ENCODE data around the gene PAX7.

The PAX7 gene

DNA sequence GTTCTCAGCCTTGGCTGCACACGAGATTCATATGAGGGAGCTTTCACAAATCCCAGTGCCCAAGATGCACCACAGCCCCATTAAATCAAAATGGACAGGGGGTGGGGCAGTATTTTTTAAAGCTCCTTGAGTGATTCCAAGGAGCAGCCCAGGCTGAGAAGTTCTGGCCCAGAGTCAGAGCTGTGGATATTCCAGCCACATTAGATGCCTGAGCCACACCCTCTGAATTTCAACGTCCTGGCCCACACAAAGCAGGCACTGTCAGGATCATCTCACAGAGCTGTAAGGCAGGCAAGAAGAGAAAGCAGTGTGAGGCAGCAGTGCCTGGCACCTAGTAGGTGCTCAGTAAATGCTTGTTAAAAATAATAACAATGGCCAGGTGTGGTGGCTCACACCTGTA lies 37.4 kb downstream of the PAX7 start:
- DNase-seq: no peak
- no peak overlapping the region for H3K9ac ChIP-seq (ENCODE audit: low read depth, low read length)
- H3K36me3 ChIP-seq (ENCODE audit: insufficient read depth, low read length): no peaks in the 10 kb centered on the region
- peaks cover 14% of the 10 kb centered on the region; the same call in 1 of the 2 replicates for H4K20me1 ChIP-seq (ENCODE audit: insufficient read depth, low read length)
- peaks cover 4% of the 10 kb centered on the region for H3K27me3 ChIP-seq (ENCODE audit: insufficient read depth, low read length, poor library complexity)
- H3K27ac ChIP-seq (ENCODE audit: low read length): no peak overlapping the region
- H3K79me2 ChIP-seq (ENCODE audit: insufficient read depth, low read length): no peaks in the 10 kb centered on the region
- ATAC-seq (ENCODE audit: insufficient read depth, low read depth): no peak
- H3K4me2 ChIP-seq (ENCODE audit: insufficient read depth, low read length): no peak overlapping the region
- no peaks in the 10 kb centered on the region for H3K4me1 ChIP-seq (ENCODE audit: insufficient read depth, low read length)
- no peak overlapping the region for H3K4me3 ChIP-seq (ENCODE audit: low read depth in 1 of 2, low read length in 2 of 2)
- no peak overlapping the region for H2AFZ ChIP-seq (ENCODE audit: low read depth, low read length)
- H3K9me3 ChIP-seq (ENCODE audit: insufficient read depth, low read length, severe bottlenecking): no peaks in the 10 kb centered on the region
- no peak for TF ChIP-seq EZH2 (IDR thresholded peaks at IDR 0.05; ENCODE audit: borderline replicate concordance, low read depth, low read length, severe bottlenecking)
- TF ChIP-seq, protein P1, sequence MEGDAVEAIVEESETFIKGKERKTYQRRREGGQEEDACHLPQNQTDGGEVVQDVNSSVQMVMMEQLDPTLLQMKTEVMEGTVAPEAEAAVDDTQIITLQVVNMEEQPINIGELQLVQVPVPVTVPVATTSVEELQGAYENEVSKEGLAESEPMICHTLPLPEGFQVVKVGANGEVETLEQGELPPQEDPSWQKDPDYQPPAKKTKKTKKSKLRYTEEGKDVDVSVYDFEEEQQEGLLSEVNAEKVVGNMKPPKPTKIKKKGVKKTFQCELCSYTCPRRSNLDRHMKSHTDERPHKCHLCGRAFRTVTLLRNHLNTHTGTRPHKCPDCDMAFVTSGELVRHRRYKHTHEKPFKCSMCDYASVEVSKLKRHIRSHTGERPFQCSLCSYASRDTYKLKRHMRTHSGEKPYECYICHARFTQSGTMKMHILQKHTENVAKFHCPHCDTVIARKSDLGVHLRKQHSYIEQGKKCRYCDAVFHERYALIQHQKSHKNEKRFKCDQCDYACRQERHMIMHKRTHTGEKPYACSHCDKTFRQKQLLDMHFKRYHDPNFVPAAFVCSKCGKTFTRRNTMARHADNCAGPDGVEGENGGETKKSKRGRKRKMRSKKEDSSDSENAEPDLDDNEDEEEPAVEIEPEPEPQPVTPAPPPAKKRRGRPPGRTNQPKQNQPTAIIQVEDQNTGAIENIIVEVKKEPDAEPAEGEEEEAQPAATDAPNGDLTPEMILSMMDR (IDR thresholded peaks at IDR 0.05; ENCODE audit: borderline replicate concordance, extremely low read depth, low read length, poor library complexity, severe bottlenecking): no peak

DNA sequence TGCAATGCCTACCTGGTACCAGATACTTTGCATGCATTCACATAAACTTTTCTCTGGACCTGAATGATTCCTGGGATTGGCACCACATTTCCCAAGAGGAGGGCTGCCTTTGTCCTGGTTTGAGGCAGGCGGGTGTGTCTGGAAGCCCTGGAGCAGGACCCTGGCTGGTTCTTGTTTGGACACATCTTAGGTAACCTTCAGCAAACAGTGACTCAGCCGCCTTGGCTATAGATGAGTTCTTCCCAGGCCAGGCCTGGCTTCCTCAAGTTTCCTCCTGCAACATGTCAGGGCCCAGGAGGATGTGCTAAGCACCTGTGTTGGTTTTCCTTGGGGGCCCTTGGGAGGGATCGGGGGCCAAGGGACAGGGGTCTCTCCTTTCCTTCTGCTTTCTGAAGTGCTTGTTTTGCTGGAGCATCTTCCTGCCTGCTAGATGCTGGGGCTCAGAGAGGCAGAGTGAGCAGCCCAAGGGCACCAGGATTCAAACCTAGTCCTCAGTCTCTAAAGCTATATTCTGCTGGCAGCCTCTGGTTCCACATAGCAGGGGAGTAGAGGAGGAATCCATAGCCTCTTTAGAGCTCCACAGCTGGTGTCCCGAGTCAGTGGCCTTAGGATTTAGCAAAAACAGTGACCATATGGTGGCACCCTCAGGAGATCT lies 38.2 kb downstream of the PAX7 start:
- TF ChIP-seq, protein P1 (IDR thresholded peaks at IDR 0.05; ENCODE audit: borderline replicate concordance, extremely low read depth, low read length, poor library complexity, severe bottlenecking): no peak
- no peak for TF ChIP-seq EZH2 (IDR thresholded peaks at IDR 0.05; ENCODE audit: borderline replicate concordance, low read depth, low read length, severe bottlenecking)
- Histone ChIP-seq H3K9me3 (ENCODE audit: insufficient read depth, low read length, severe bottlenecking) (no peaks in the 10 kb centered on the region), H3K36me3 (ENCODE audit: insufficient read depth, low read length) (no peaks in the 10 kb centered on the region), H3K4me3 (ENCODE audit: low read depth in 1 of 2, low read length in 2 of 2) (no peak overlapping the region), H3K27me3 (ENCODE audit: insufficient read depth, low read length, poor library complexity) (peaks cover 4% of the 10 kb centered on the region), H3K79me2 (ENCODE audit: insufficient read depth, low read length) (no peaks in the 10 kb centered on the region), H4K20me1 (ENCODE audit: insufficient read depth, low read length) (peaks cover 14% of the 10 kb centered on the region; the same call in 1 of the 2 replicates), H3K9ac (ENCODE audit: low read depth, low read length) (no peak overlapping the region), H3K4me2 (ENCODE audit: insufficient read depth, low read length) (no peak overlapping the region), H3K4me1 (ENCODE audit: insufficient read depth, low read length) (no peaks in the 10 kb centered on the region), H3K27ac (ENCODE audit: low read length) (no peak overlapping the region), H2AFZ (ENCODE audit: low read depth, low read length) (no peak overlapping the region)
- DNase-seq (no peak), ATAC-seq (ENCODE audit: insufficient read depth, low read depth) (no peak)

DNA sequence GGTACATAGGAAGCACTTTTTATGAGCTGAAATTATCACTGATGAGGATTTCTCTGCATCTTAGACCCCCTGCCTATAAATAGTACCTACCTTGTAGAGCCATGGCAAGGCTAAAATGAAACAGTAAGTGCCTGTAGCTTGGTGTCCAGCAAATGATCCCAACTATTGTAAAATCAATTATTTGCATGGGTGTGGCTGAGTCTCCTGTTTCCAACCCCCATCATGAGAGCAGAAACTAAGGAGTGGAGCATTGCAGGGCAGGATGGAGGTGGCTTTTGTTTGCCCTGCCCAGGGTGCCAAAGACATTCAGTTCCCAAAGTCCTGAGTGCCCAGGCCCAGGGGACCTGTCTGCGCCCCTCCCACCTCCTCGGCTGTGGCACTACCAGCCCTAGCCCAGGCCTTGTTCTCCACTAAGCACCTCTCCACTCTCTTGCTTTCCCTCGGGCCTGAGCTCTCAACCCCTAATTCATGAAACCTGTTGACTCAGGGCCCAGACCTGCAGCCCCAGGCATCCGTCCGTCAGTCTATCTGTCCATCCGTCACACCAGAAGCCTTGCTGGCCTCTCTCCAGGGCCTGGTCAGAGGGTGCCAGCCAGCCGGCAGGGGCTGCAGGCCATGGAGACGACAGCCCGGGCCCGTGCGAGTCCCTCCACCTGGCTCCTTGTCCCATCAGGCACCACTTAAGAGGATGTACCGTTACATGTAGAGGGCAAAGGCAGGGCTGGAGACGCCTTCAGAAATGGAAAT lies 39.6 kb downstream of the PAX7 start:
- no peak overlapping the region for H3K27ac ChIP-seq (ENCODE audit: low read length)
- no peak for TF ChIP-seq EZH2 (IDR thresholded peaks at IDR 0.05; ENCODE audit: borderline replicate concordance, low read depth, low read length, severe bottlenecking)
- TF ChIP-seq, protein P1 (IDR thresholded peaks at IDR 0.05; ENCODE audit: borderline replicate concordance, extremely low read depth, low read length, poor library complexity, severe bottlenecking): no peak
- H2AFZ ChIP-seq (ENCODE audit: low read depth, low read length): no peak overlapping the region
- H3K4me2 ChIP-seq (ENCODE audit: insufficient read depth, low read length): no peak overlapping the region
- no peaks in the 10 kb centered on the region for H3K79me2 ChIP-seq (ENCODE audit: insufficient read depth, low read length)
- H3K9ac ChIP-seq (ENCODE audit: low read depth, low read length): no peak overlapping the region
- no peak overlapping the region for H3K4me3 ChIP-seq (ENCODE audit: low read depth in 1 of 2, low read length in 2 of 2)
- no peaks in the 10 kb centered on the region for H3K9me3 ChIP-seq (ENCODE audit: insufficient read depth, low read length, severe bottlenecking)
- H3K4me1 ChIP-seq (ENCODE audit: insufficient read depth, low read length): no peaks in the 10 kb centered on the region
- peaks cover 4% of the 10 kb centered on the region for H3K27me3 ChIP-seq (ENCODE audit: insufficient read depth, low read length, poor library complexity)
- peaks cover 9% of the 10 kb centered on the region; the same call in 1 of the 2 replicates for H4K20me1 ChIP-seq (ENCODE audit: insufficient read depth, low read length)
- ATAC-seq (ENCODE audit: insufficient read depth, low read depth): no peak
- DNase-seq: no peak
- H3K36me3 ChIP-seq (ENCODE audit: insufficient read depth, low read length): no peaks in the 10 kb centered on the region
